Right lobe of liver (tissue), 4 donors: ENCODE results near the gene PPP1R7.

Source experiments
- POLR2A ChIP-seq: fragments of 450-650 bp; IDR thresholded peaks from one replicate; pipeline ENCODE4 v1.6.1; 2017; ENCODE audit warnings: antibody characterized with exemption, mild to moderate bottlenecking
- TF ChIP-seq, protein P1 (sequence below), 4 donors: fragments of 200-600 bp in 3 of 4; fragments of 450-650 bp in 1 of 4; IDR thresholded peaks; one replicate each; pipeline versions ENCODE4 v1.5.1 to v1.8.0; 2016 to 2022; ENCODE audit warnings: antibody characterized with exemption in 4 of 4, mild to moderate bottlenecking in 2 of 4
- donor health status: DM: no; HTN: no; CAD: no.
- donor health status: DM: no; HTN: no; CAD: no.
- donor health status: DM: no; HTN: yes; CAD: no.

DNA sequence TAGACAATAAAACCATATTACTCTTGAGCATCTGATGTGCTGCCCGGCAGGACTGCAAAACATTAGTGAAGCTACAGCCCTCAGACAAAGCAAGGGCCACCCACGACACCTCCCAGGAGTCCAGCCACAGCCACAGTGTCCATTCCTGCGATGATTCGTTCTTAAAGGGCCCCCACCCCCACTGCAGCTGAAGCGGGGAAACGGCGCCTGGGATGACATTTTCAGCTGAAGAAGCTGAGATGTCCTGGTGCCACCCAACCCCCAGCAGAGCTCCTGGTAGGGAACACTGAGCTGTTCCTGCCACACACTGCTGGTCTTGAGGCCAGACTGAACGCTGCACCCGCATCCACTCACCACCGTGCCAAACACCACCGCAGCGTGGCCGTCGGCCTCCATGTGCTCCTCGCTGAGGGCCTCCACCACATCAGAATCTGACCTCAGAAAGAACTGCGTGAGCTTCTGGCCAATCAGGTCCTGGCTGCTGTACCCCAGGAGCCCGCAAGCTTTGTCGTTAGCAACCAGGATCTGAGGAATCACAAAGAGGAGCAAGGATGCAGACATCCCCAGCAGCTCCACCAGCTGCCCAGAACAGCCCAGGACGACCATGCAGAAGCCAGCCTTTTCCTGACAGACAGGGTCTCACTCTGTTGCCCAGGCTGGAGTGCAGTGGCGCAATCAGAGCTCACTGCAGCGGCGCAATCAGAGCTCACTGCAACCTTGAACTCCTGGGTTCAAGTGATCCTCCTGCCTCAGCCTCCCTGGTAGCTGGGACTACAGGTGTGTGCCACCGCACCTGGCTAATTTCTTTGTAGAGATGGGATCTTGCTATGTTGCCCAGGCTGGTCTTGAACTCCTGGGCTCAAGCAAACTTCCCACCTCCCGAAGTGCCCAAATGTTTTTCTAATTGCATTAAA, 10.5 kb upstream of the PPP1R7 start:
- TF ChIP-seq POLR2A, result no peak
- TF ChIP-seq, protein P1, sequence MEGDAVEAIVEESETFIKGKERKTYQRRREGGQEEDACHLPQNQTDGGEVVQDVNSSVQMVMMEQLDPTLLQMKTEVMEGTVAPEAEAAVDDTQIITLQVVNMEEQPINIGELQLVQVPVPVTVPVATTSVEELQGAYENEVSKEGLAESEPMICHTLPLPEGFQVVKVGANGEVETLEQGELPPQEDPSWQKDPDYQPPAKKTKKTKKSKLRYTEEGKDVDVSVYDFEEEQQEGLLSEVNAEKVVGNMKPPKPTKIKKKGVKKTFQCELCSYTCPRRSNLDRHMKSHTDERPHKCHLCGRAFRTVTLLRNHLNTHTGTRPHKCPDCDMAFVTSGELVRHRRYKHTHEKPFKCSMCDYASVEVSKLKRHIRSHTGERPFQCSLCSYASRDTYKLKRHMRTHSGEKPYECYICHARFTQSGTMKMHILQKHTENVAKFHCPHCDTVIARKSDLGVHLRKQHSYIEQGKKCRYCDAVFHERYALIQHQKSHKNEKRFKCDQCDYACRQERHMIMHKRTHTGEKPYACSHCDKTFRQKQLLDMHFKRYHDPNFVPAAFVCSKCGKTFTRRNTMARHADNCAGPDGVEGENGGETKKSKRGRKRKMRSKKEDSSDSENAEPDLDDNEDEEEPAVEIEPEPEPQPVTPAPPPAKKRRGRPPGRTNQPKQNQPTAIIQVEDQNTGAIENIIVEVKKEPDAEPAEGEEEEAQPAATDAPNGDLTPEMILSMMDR (IDR thresholded peaks at IDR 0.05), result no peak
